GM19240 (cell line): ENCODE measurements around the gene TRAF2.

Source experiments
- DNase-seq: peaks from one replicate; pipeline ENCODE4 v3.0.0; 2011; ENCODE audit warnings: low spot score; ENCODE audit not compliant: insufficient read length

TRAF2 gene

GRCh38 chr9:136949239-136949816, 63.0 kb downstream of the TRAF2 start:
- no peak for DNase-seq

GRCh38 chr9:136949817-136950655, 63.7 kb downstream of the TRAF2 start:
- peak; percentile 100 for DNase-seq

- no peak for DNase-seq
Measured at GRCh38 chr9:136950656-136951276, 64.5 kb downstream of the TRAF2 start.

- DNase-seq, result no peak
Measured at GRCh38 chr9:136951541-136952320, 65.4 kb downstream of the TRAF2 start, which contains the start of gene LCN12. LCN12 (plus strand) TSS chr9:136952273; CDS start chr9:136952328, 55 bp downstream.

- no peak for DNase-seq
Measured at GRCh38 chr9:136952321-136952850, 66.1 kb downstream of the TRAF2 start.

GRCh38 chr9:136952876-136953770, 66.8 kb downstream of the TRAF2 start:
- DNase-seq, result no peak

- DNase-seq, result no peak
Measured at GRCh38 chr9:136953771-136954269, 67.5 kb downstream of the TRAF2 start.

GRCh38 chr9:136954270-136955083, 68.2 kb downstream of the TRAF2 start:
- DNase-seq, result no peak

- DNase-seq, result no peak
Measured at GRCh38 chr9:136955202-136955942, 69.1 kb downstream of the TRAF2 start.

- no peak for DNase-seq
Measured at GRCh38 chr9:136955943-136956335, 69.6 kb downstream of the TRAF2 start.

GRCh38 chr9:136956604-136957003, 70.3 kb downstream of the TRAF2 start:
- no peak for DNase-seq

GRCh38 chr9:136957461-136957860, 71.1 kb downstream of the TRAF2 start:
- no peak for DNase-seq

- DNase-seq, result no peak
Measured at GRCh38 chr9:136957901-136958300, 71.6 kb downstream of the TRAF2 start.

- no peak for DNase-seq
Measured at GRCh38 chr9:136958473-136958872, 72.2 kb downstream of the TRAF2 start.

GRCh38 chr9:136958898-136959850, 72.9 kb downstream of the TRAF2 start:
- DNase-seq, result no peak

- DNase-seq, result no peak
Measured at GRCh38 chr9:136960212-136960937, 74.1 kb downstream of the TRAF2 start.

- no peak for DNase-seq
Measured at GRCh38 chr9:136960938-136961275, 74.6 kb downstream of the TRAF2 start.
